Fibroblast of the conjunctiva (primary cell): ENCODE results near the gene COL4A2.
A peak's percentile ranks its signal among the peaks of the same experiment; 100 is the strongest.

Experiments
- DNase-seq: peaks from one replicate; pipeline ENCODE4 v3.0.0-alpha.2; 2010; ENCODE audit warnings: low read depth

The COL4A2 gene

DNA sequence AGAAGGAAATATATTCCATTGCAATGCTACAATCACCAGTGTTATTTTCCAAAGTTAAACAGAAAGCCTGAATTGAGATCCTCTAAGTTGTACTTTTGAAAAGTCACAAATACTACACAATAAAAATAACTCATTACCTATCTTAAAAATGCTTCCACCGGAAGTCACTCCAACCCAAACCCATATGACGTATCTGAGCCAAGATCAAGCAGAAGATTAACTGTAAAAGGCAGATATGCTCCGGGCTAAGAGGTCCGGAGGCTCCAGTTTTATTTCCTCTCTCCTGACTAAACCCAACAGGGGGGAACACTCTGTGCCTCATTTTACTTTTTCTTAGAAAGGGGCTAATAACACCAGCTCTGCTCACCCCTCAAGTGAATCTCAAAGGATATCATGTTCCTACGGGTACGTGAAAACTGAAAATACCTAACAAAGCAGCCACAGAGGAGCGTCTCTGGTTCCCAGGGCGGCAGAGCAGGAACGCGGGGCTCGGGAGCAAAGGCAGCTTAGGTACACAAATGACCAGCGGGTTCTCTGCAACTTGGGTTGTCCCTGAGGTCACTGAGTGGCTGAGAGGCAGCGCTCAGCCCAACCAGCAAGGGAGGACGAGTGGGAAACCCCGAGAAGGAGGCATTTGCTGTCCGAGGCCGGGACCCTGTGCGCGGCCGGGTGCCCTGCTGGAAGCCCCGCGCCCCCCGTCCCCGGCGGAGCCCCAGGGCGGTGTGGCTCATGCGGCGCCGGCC lies 253.7 kb downstream of the COL4A2 start:
- DNase-seq: no peak

DNA sequence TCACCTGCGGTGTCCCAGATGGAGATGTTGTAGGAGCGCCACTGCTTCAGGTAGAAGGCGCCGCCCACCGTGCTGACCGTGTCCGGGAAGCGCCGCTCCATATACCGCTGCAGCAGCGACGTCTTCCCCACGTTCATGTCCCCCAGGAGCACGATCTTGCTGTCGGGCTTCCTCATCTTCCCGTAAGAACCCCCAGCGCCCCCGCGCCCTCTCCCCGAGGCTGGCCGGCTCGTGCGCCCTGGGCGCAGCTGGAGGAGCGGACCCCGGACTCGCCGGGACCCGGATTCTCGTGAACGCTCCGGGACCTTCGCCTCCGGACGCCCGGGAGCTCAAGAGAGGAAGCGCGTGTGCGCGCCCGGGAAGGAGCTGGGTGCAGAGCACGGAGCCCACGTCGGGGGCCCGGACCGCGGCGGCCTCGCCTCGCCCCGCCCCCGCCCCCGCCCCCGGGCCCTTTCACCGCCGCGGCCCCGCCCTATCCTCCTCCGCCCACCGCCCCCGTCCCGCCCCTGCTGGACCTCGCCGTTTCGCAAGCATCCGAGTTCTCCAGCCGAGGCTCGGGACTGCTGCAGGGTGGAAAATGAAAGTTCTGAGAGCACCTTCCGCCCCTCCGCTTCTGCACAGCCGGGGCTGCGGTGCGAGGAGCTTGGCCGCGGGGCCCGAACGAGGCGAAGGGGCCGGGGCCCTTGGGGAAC lies 254.4 kb downstream of the COL4A2 start, which contains the start of gene RAB20:
TSS of gene RAB20 (minus strand) at position 379 of the 692 bp plus-strand sequence. CDS start at position 176, 203 bp downstream.
- DNase-seq: peak; percentile 54

DNA sequence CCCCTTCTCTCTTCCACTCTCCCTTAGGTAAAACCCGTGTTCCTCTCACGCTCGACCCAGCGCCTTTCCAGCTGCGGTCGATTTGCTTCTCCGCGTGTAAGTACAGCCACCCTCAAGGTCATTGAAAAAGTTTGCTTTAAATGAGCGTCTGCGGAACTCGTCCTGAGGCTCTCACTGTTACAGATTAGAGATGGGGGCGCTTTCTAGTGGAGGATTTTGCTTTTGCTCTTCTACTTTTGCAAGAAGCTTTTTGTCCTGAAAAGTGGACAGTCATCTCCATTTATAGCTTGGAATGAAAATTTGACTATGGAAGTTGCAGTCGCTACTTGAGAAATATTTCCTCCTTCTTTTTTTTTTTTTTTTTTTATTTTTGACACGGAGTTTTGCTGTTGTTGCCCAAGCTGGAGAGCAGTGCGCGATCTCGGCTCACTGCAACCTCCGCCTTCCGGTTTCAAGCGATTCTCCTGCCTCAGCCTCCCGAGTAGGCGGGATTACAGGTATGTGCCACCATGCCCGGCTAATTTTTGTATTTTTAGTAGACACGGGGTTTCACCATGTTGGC lies 255.0 kb downstream of the COL4A2 start:
- DNase-seq: no peak
